ENCODE data around the gene TPI1.

Gene TPI1

GRCh38 chr12:6847676-6848075 lies 19.7 kb upstream of the TPI1 start:
- H3K36me3 ChIP-seq (ENCODE audit: insufficient read depth, low read length), result peaks cover 43% of the 10 kb centered on the region
- TF ChIP-seq CTCF (IDR thresholded peaks at IDR 0.05; ENCODE audit: low read length) (no peak), EZH2 (IDR thresholded peaks at IDR 0.05; ENCODE audit: borderline replicate concordance, low read length) (no peak)

GRCh38 chr12:6849427-6849826 lies 17.9 kb upstream of the TPI1 start:
- Histone ChIP-seq H3K27me3 (ENCODE audit: insufficient read depth, low read length) (no peaks in the 10 kb centered on the region), H4K20me1 (ENCODE audit: insufficient read depth, low read length) (no peaks in the 10 kb centered on the region), H3K79me2 (ENCODE audit: insufficient read depth, low read length) (peaks cover 20% of the 10 kb centered on the region), H3F3A (ENCODE audit: insufficient read depth, low read length) (0 out of 2 replicates have a peak, but pooled peaks cover 3% of the 10 kb centered on the region), H3K9me2 (ENCODE audit: low read depth, low read length) (no peaks in the 10 kb centered on the region), H3K4me3 (ENCODE audit: low read depth, low read length, poor library complexity, severe bottlenecking) (peak overlapping the region; percentile 80), H3K36me3 (ENCODE audit: insufficient read depth, low read length) (peaks cover 43% of the 10 kb centered on the region), H3K27ac (ENCODE audit: low read depth, low read length, poor library complexity, severe bottlenecking) (no peak overlapping the region), H3K9me3 (ENCODE audit: low read length) (no peaks in the 10 kb centered on the region), H3K9ac (ENCODE audit: low read length) (peak overlapping the region; percentile 93; the same call in 1 of the 2 replicates), H3K4me1 (ENCODE audit: insufficient read depth, low read length, severe bottlenecking) (peaks cover 36% of the 10 kb centered on the region), H2AFZ (ENCODE audit: low read length) (no peak overlapping the region), H3K4me2 (ENCODE audit: low read length) (peak overlapping the region; percentile 83; the same call in 1 of the 2 replicates)
- TF ChIP-seq CTCF (IDR thresholded peaks at IDR 0.05; ENCODE audit: low read length) (no peak), EZH2 (IDR thresholded peaks at IDR 0.05; ENCODE audit: borderline replicate concordance, low read length) (no peak)

More at GRCh38 chr12:6847676-6848075, 19.7 kb upstream of the TPI1 start:
- Histone ChIP-seq H2AFZ (ENCODE audit: low read length) (no peak overlapping the region), H3K9ac (ENCODE audit: low read length) (no peak overlapping the region), H4K20me1 (ENCODE audit: insufficient read depth, low read length) (no peaks in the 10 kb centered on the region), H3K27ac (ENCODE audit: low read depth, low read length, poor library complexity, severe bottlenecking) (no peak overlapping the region), H3K79me2 (ENCODE audit: insufficient read depth, low read length) (peaks cover 8% of the 10 kb centered on the region), H3K4me3 (ENCODE audit: low read depth, low read length, poor library complexity, severe bottlenecking) (no peak overlapping the region), H3K9me2 (ENCODE audit: low read depth, low read length) (no peaks in the 10 kb centered on the region), H3K27me3 (ENCODE audit: insufficient read depth, low read length) (no peaks in the 10 kb centered on the region), H3F3A (ENCODE audit: insufficient read depth, low read length) (0 out of 2 replicates have a peak, but pooled peaks cover 3% of the 10 kb centered on the region), H3K4me1 (ENCODE audit: insufficient read depth, low read length, severe bottlenecking) (peaks cover 34% of the 10 kb centered on the region), H3K9me3 (ENCODE audit: low read length) (no peaks in the 10 kb centered on the region), H3K4me2 (ENCODE audit: low read length) (no peak overlapping the region)

- Histone ChIP-seq H3K27me3 (ENCODE audit: insufficient read depth, low read length) (no peaks in the 10 kb centered on the region), H3K4me1 (ENCODE audit: insufficient read depth, low read length, severe bottlenecking) (peaks cover 36% of the 10 kb centered on the region), H3K4me3 (ENCODE audit: low read depth, low read length, poor library complexity, severe bottlenecking) (peak overlapping the region; percentile 80), H4K20me1 (ENCODE audit: insufficient read depth, low read length) (no peaks in the 10 kb centered on the region), H3F3A (ENCODE audit: insufficient read depth, low read length) (no peaks in the 10 kb centered on the region), H3K9me3 (ENCODE audit: low read length) (no peaks in the 10 kb centered on the region), H3K79me2 (ENCODE audit: insufficient read depth, low read length) (peaks cover 20% of the 10 kb centered on the region), H2AFZ (ENCODE audit: low read length) (no peak overlapping the region), H3K9me2 (ENCODE audit: low read depth, low read length) (no peaks in the 10 kb centered on the region), H3K27ac (ENCODE audit: low read depth, low read length, poor library complexity, severe bottlenecking) (peak overlapping the region; percentile 83), H3K36me3 (ENCODE audit: insufficient read depth, low read length) (peaks cover 44% of the 10 kb centered on the region), H3K9ac (ENCODE audit: low read length) (peak overlapping the region; percentile 93), H3K4me2 (ENCODE audit: low read length) (peak overlapping the region; percentile 83)
- TF ChIP-seq CTCF (IDR thresholded peaks at IDR 0.05; ENCODE audit: low read length), result no peak
- TF ChIP-seq EZH2 (IDR thresholded peaks at IDR 0.05; ENCODE audit: borderline replicate concordance, low read length), result no peak
These were observed 17.3 kb upstream of the TPI1 start for GRCh38 chr12:6849976-6850560.

Measured in OCI-LY1 (cell line).